H9 (cell line): ENCODE data around the gene AGTRAP. TPM values are rescaled to one million over a fixed set of nuclear protein-coding genes. Genes with fewer than 3 reads are reported as not detected.

ENCODE experiments used
- DNase-seq: peaks from one replicate; pipeline ENCODE4 v3.0.0-alpha.2; 2017
- H2AFZ ChIP-seq: one replicate; pipeline ENCODE4 v1.6.1; 2013; ENCODE audit warnings: mild to moderate bottlenecking, low read length, control low read depth, moderate library complexity
- H2AK5ac ChIP-seq: 2 replicates; pipeline ENCODE4 v1.6.1; 2013; ENCODE audit warnings: low read length, control low read depth, mixed read lengths; ENCODE audit not compliant: insufficient read length
- H2BK120ac ChIP-seq: one replicate; pipeline ENCODE4 v1.6.1; 2013; ENCODE audit warnings: low read depth, mild to moderate bottlenecking, low read length, control low read depth, inconsistent platforms; ENCODE audit not compliant: poor library complexity, severe bottlenecking
- H2BK12ac ChIP-seq: 2 replicates; pipeline ENCODE4 v1.6.1; 2013; ENCODE audit warnings: low read length, control low read depth, mixed read lengths, low read depth; ENCODE audit not compliant: insufficient read length
- H2BK15ac ChIP-seq: 2 replicates; pipeline ENCODE4 v1.6.1; 2013; ENCODE audit warnings: low read depth, low read length, control low read depth
- H2BK20ac ChIP-seq: one replicate; pipeline ENCODE4 v1.6.1; 2013; ENCODE audit warnings: low read depth, mild to moderate bottlenecking, low read length, control low read depth, inconsistent platforms; ENCODE audit not compliant: poor library complexity, severe bottlenecking
- H2BK5ac ChIP-seq: 2 replicates; pipeline ENCODE4 v1.6.1; 2013; ENCODE audit warnings: low read length, control low read depth, mixed read lengths; ENCODE audit not compliant: insufficient read length
- H3K14ac ChIP-seq: 2 replicates; pipeline ENCODE4 v1.6.1; 2013; ENCODE audit warnings: low read length, control low read depth; ENCODE audit not compliant: insufficient read depth
- H3K18ac ChIP-seq: 2 replicates; pipeline ENCODE4 v1.6.1; 2013; ENCODE audit warnings: low read depth, mild to moderate bottlenecking, mixed read lengths, low read length, control low read depth; ENCODE audit not compliant: insufficient read length
- H3K23ac ChIP-seq: 2 replicates; pipeline ENCODE4 v1.6.1; 2013; ENCODE audit warnings: low read length, control low read depth, mixed read lengths, low read depth; ENCODE audit not compliant: insufficient read length
- H3K23me2 ChIP-seq: 2 replicates; pipeline ENCODE4 v1.6.1; 2013; ENCODE audit warnings: low read depth, mild to moderate bottlenecking, mixed read lengths, low read length, control low read depth; ENCODE audit not compliant: insufficient read length, poor library complexity, severe bottlenecking
- H3K27ac ChIP-seq: 2 replicates; pipeline ENCODE4 v1.5.1; 2013; ENCODE audit warnings: low read length, control low read depth, mixed read lengths, low read depth; ENCODE audit not compliant: insufficient read length
- H3K27me3 ChIP-seq: 2 replicates; pipeline ENCODE4 v1.6.1; 2013; ENCODE audit warnings: low read length, control low read depth, inconsistent platforms; ENCODE audit not compliant: insufficient read depth
- H3K4ac ChIP-seq: 2 replicates; pipeline ENCODE4 v1.6.1; 2013; ENCODE audit warnings: low read depth, mild to moderate bottlenecking, control low read depth, inconsistent platforms, low read length, moderate library complexity
- H3K4me1 ChIP-seq: 2 replicates; pipeline ENCODE4 v1.6.1; 2013; ENCODE audit warnings: low read length, control low read depth, inconsistent platforms; ENCODE audit not compliant: insufficient read depth
- H3K4me2 ChIP-seq: 2 replicates; pipeline ENCODE4 v1.6.1; 2013; ENCODE audit warnings: low read length, control low read depth, mixed read lengths; ENCODE audit not compliant: insufficient read length, insufficient read depth
- H3K56ac ChIP-seq: 2 replicates; pipeline ENCODE4 v1.6.1; 2013; ENCODE audit warnings: low read depth, mild to moderate bottlenecking, mixed read lengths, low read length, control low read depth; ENCODE audit not compliant: insufficient read length
- H3K79me1 ChIP-seq: 2 replicates; pipeline ENCODE4 v1.6.1; 2013; ENCODE audit warnings: low read depth, mild to moderate bottlenecking, moderate library complexity, low read length, control low read depth, inconsistent platforms; ENCODE audit not compliant: insufficient read depth, poor library complexity, severe bottlenecking
- H3K79me2 ChIP-seq: 2 replicates; pipeline ENCODE4 v1.6.1; 2013; ENCODE audit warnings: low read length, control low read depth, inconsistent platforms; ENCODE audit not compliant: insufficient read depth
- H3K9ac ChIP-seq: 2 replicates; pipeline ENCODE4 v1.6.1; 2013; ENCODE audit warnings: low read length, control low read depth, mixed read lengths; ENCODE audit not compliant: insufficient read length; ENCODE audit errors: extremely low read depth
- H3K9me3 ChIP-seq: one replicate; pipeline ENCODE4 v1.6.1; 2013; ENCODE audit warnings: low read depth, low read length, inconsistent platforms; ENCODE audit not compliant: control insufficient read depth
- H3T11ph ChIP-seq: one replicate; pipeline ENCODE4 v1.6.1; 2013; ENCODE audit warnings: mild to moderate bottlenecking, low read length, control low read depth, inconsistent platforms
- H4K20me1 ChIP-seq: one replicate; pipeline ENCODE4 v1.6.1; 2013; ENCODE audit not compliant: control insufficient read depth, insufficient read length, insufficient read depth
- H4K5ac ChIP-seq: 2 replicates; pipeline ENCODE4 v1.6.1; 2013; ENCODE audit warnings: low read depth, mild to moderate bottlenecking, mixed read lengths, low read length, control low read depth; ENCODE audit not compliant: insufficient read length
- H4K8ac ChIP-seq: replicated peaks from 2 replicates; pipeline ENCODE4 v1.6.1; 2013; ENCODE audit warnings: low read length, control low read depth, mixed read lengths, low read depth; ENCODE audit not compliant: insufficient read length
- H4K91ac ChIP-seq: 2 replicates; pipeline ENCODE4 v1.6.1; 2013; ENCODE audit warnings: low read depth, mild to moderate bottlenecking, moderate library complexity, mixed read lengths, low read length, control low read depth; ENCODE audit not compliant: insufficient read length
- H3K27ac Mint-ChIP-seq, 3 experiments: 2 replicates in 2 of 3; 3 replicates in 1 of 3; pipeline ENCODE4 v1.8.0; 2020 to 2021; ENCODE audit warnings: mixed read lengths in 3 of 3, mild to moderate bottlenecking in 1 of 3, moderate library complexity in 1 of 3
- H3K27me3 Mint-ChIP-seq: 2 replicates; pipeline ENCODE4 v1.8.0; 2021; ENCODE audit warnings: low read depth, mild to moderate bottlenecking, moderate library complexity, mixed read lengths
- H3K36me3 Mint-ChIP-seq, 3 experiments: 2 replicates in 2 of 3; 3 replicates in 1 of 3; pipeline ENCODE4 v1.8.0; 2020 to 2021; ENCODE audit warnings: low read depth in 3 of 3, mixed read lengths in 3 of 3; ENCODE audit not compliant: insufficient read depth in 1 of 3
- H3K4me1 Mint-ChIP-seq, 2 experiments: 2 replicates each; pipeline ENCODE4 v1.8.0; 2020; ENCODE audit warnings: mixed read lengths in 2 of 2
- H3K4me3 Mint-ChIP-seq, 2 experiments: 2 replicates in 1 of 2; 3 replicates in 1 of 2; pipeline ENCODE4 v1.8.0; 2020 to 2021; ENCODE audit warnings: mild to moderate bottlenecking in 2 of 2, mixed read lengths in 2 of 2, moderate library complexity in 1 of 2
- H3K9me3 Mint-ChIP-seq, 2 experiments: 2 replicates in 1 of 2; 3 replicates in 1 of 2; pipeline ENCODE4 v1.8.0; 2020; ENCODE audit warnings: mild to moderate bottlenecking in 2 of 2, mixed read lengths in 2 of 2, moderate library complexity in 1 of 2
- WGBS: extraction: QIAGEN DNeasy Blood & Tissue Kit; methylation state at CpG from one replicate; pipeline ENCODE4 v1.1.7; 2013; ENCODE audit warnings: missing lambda C conversion rate, low lambda C conversion rate, mixed read lengths; ENCODE audit not compliant: insufficient read length; ENCODE audit errors: extremely low coverage; 5-methylcytosine and 5-hydroxymethylcytosine counted together
- total RNA-seq: library from RNA; stranded (reverse); gene quantifications from 2 replicates; pipeline ENCODE4 v1.2.1, GENCODE V29; 2021
- TF ChIP-seq, protein P1 (sequence below): fragments of 200-600 bp; sonication (generic); conservative IDR thresholded peaks from 3 replicates; pipeline ENCODE4 v1.8.0; 2021; ENCODE audit warnings: antibody characterized with exemption, mild to moderate bottlenecking

The AGTRAP gene
- total RNA-seq, 1 experiment from 2014 or later, result 60.9 TPM

DNA sequence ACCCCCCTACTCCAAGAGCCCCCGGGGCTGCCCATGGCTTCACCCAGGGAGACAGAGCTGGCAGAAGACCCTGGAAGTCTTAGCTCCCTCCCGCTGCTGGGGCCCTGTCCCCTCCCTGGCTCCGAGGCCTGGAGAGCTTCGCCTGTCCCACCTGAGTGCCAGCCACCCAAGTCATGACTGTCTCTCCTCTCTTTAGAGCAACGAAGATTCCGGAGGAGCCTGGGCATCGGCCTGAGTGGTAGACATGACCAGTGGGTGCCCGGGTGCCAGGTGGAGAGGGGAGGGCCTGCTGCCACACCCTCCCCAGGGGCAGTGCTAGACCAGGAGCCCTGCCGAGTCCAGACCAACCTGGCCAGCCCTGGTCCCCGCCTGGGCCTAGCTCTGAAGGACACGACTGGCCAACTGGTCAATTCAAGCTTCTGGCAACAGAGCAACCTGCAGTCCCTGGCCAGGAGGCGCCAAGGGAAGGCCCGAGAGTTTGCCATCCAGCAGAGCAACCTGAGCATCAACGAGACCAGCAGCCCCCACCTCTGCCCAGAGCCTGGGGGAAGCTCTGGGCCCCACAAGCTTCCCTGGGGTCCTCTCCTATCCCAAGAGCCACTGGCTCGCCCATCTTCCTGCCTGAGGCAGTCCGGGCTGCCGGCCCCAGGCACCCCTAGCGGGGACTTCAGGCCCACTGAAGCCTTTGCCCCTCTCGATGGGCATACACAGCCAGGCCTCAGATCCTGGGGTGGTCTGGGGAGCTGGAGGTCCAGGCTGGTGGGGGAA lies 29.9 kb downstream of the AGTRAP start:
- Histone ChIP-seq H3K9ac (no peak overlapping the region), H4K8ac (no peak overlapping the region), H3K27me3 (peaks cover 11% of the 10 kb centered on the region; the same call in 1 of the 2 replicates), H3K4ac (no peak overlapping the region), H2BK12ac (no peak overlapping the region), H3K23me2 (no peaks in the 10 kb centered on the region), H2BK120ac (no peak overlapping the region), H2AFZ (no peak overlapping the region), H3K79me1 (no peaks in the 10 kb centered on the region), H4K91ac (no peak overlapping the region), H2BK5ac (no peak overlapping the region), H3K27ac (no peak overlapping the region), H3T11ph (no peak overlapping the region), H3K9me3 (no peaks in the 10 kb centered on the region), H3K4me1 (no peaks in the 10 kb centered on the region), H4K20me1 (no peaks in the 10 kb centered on the region), H2AK5ac (no peak overlapping the region), H3K79me2 (no peaks in the 10 kb centered on the region), H2BK15ac (no peak overlapping the region), H3K4me2 (no peak overlapping the region), H2BK20ac (no peak overlapping the region), H3K56ac (no peak overlapping the region), H4K5ac (no peak overlapping the region), H3K18ac (no peak overlapping the region), H3K23ac (no peak overlapping the region), H3K14ac (no peak overlapping the region)
- Mint-ChIP-seq H3K36me3 (no peaks in the 10 kb centered on the region), H3K4me3 (no peak overlapping the region), H3K27me3 (peaks cover 57% of the 10 kb centered on the region), H3K9me3 (peaks cover 0 to 3% of the 10 kb centered on the region in 2 experiments; a peak in 2 of 5 replicates), H3K27ac (no peak overlapping the region), H3K4me1 (peaks cover 10 to 18% of the 10 kb centered on the region in 2 experiments)
- TF ChIP-seq, protein P1, sequence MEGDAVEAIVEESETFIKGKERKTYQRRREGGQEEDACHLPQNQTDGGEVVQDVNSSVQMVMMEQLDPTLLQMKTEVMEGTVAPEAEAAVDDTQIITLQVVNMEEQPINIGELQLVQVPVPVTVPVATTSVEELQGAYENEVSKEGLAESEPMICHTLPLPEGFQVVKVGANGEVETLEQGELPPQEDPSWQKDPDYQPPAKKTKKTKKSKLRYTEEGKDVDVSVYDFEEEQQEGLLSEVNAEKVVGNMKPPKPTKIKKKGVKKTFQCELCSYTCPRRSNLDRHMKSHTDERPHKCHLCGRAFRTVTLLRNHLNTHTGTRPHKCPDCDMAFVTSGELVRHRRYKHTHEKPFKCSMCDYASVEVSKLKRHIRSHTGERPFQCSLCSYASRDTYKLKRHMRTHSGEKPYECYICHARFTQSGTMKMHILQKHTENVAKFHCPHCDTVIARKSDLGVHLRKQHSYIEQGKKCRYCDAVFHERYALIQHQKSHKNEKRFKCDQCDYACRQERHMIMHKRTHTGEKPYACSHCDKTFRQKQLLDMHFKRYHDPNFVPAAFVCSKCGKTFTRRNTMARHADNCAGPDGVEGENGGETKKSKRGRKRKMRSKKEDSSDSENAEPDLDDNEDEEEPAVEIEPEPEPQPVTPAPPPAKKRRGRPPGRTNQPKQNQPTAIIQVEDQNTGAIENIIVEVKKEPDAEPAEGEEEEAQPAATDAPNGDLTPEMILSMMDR, result no peak
- WGBS, result no CpG with 5 or more reads among the region's 19 CpGs
- DNase-seq, result no peak
